ENCODE results near the gene MICA.
A peak's percentile ranks its signal among the peaks of the same experiment; 100 is the strongest.
"Not testable (repeated sequence)": the region's sequence is repeated elsewhere in the genome, so short reads cannot be mapped to it uniquely, and the experiment has no call there.

MICA gene

GRCh38 chr6:31383149-31383548 is 20.2 kb upstream of the MICA start:
- DNase-seq, result no peak

- DNase-seq, result no peak
Measured at GRCh38 chr6:31385041-31385440, 18.4 kb upstream of the MICA start.

- DNase-seq, result no peak
Measured at GRCh38 chr6:31386099-31386498, 17.3 kb upstream of the MICA start.

- DNase-seq, result no peak
Measured at GRCh38 chr6:31386977-31387376, 16.4 kb upstream of the MICA start.

- DNase-seq, result not testable (repeated sequence)
Measured at GRCh38 chr6:31388916-31389801, 14.2 kb upstream of the MICA start.

GRCh38 chr6:31389802-31390132 is 13.6 kb upstream of the MICA start:
- DNase-seq, result not testable (repeated sequence)

GRCh38 chr6:31393932-31394331 is 9.5 kb upstream of the MICA start:
- no peak for DNase-seq

- no peak for DNase-seq
Measured at GRCh38 chr6:31394381-31394780, 9.0 kb upstream of the MICA start.

- no peak for DNase-seq
Measured at GRCh38 chr6:31395832-31396231, 7.6 kb upstream of the MICA start.

- DNase-seq, result peak; percentile 83 to 91
Measured at GRCh38 chr6:31396422-31397152, 6.8 kb upstream of the MICA start.

GRCh38 chr6:31397153-31397499 is 6.3 kb upstream of the MICA start:
- DNase-seq, result not testable (repeated sequence)

GRCh38 chr6:31397901-31398525 is 5.4 kb upstream of the MICA start:
- no peak for DNase-seq

GRCh38 chr6:31399589-31400466 is 3.6 kb upstream of the MICA start:
- DNase-seq, result peak; percentile 51 to 65

GRCh38 chr6:31400467-31401289 is 2.7 kb upstream of the MICA start:
- DNase-seq, result peak; percentile 81 to 87

- peak in 1 of 2 donors; percentile 27 for DNase-seq
Measured at GRCh38 chr6:31401403-31401802, 2.0 kb upstream of the MICA start.

- DNase-seq, result peak; percentile 21 to 50
Measured at GRCh38 chr6:31402324-31403282, 792 bp upstream of the MICA start.

- not testable (repeated sequence) for DNase-seq
Measured at GRCh38 chr6:31404061-31404364, 618 bp downstream of the MICA start.

- DNase-seq, result no peak
Measured at GRCh38 chr6:31405996-31406395, 2.6 kb downstream of the MICA start.

- DNase-seq, result no peak
Measured at GRCh38 chr6:31407699-31408098, 4.3 kb downstream of the MICA start.

GRCh38 chr6:31412506-31412905 is 9.1 kb downstream of the MICA start:
- no peak for DNase-seq

All from CD4-positive, alpha-beta T cell treated with Interferon alpha-2 for 1 hour (primary cell).